ENCODE results near the gene UMPS.

The UMPS gene

DNA sequence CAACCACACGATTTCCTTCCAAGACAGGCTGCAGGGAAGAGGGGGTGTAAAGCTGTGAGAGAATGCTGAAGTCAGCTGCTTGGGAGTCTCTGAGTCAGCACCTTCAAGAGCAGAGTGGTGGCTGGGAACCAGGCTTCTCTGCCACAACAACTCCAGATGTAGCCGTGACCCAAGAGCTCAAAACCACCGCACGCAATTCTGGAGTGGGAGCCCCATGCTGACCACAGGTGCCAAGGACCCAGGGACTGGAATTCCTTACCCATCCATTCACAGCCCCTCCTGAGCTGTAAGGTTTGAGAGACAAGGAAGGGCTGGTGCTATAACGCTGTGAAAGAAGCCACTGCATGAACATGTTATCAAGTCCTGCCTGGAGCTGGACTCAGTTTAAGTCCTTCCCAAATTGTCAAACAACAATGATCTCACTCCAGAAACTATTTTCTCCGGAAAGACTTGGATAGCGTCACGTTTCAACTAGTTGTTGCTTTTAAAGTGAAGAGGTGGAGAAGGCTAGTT, 61.4 kb downstream of the UMPS start:
- TF ChIP-seq, protein P1, sequence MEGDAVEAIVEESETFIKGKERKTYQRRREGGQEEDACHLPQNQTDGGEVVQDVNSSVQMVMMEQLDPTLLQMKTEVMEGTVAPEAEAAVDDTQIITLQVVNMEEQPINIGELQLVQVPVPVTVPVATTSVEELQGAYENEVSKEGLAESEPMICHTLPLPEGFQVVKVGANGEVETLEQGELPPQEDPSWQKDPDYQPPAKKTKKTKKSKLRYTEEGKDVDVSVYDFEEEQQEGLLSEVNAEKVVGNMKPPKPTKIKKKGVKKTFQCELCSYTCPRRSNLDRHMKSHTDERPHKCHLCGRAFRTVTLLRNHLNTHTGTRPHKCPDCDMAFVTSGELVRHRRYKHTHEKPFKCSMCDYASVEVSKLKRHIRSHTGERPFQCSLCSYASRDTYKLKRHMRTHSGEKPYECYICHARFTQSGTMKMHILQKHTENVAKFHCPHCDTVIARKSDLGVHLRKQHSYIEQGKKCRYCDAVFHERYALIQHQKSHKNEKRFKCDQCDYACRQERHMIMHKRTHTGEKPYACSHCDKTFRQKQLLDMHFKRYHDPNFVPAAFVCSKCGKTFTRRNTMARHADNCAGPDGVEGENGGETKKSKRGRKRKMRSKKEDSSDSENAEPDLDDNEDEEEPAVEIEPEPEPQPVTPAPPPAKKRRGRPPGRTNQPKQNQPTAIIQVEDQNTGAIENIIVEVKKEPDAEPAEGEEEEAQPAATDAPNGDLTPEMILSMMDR (IDR thresholded peaks at IDR 0.05; ENCODE audit: insufficient read depth, missing control alignments) = no peak
- no peak for DNase-seq (ENCODE audit: insufficient read length, low spot score)

DNA sequence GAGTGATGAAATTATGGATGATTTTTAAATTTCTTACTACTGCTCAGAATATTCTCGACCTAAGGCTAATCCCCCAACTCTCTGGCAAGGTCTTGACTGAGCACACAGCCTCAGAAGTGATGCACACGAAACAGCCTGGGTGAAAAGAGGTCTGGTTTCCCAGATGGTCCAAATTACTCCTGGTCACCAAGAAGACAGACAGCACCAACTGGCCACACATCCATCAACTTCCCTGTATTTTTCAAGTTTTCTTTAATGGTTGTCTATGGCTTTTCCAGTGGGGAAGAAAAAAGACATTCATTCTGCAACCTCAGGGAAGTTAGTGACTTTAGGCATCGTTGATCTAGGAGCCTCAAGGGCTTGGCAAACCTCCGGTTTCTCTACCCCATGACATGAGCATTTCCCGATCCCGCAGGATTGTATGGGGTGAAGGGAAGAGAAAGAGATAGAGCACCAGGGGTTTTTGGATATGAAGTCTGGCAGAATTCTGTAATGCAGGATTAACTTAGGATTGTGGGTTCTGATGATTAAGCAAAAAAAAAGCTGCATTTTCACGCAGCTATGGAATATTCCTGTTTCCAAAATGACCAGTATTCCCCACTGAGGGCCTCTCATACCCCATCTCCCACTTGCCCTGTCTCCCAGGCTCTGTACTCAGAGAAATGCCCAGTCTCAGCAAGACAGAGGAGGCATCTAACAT, 62.2 kb downstream of the UMPS start:
- FAIRE-seq (no peak), DNase-seq (ENCODE audit: insufficient read length, low spot score) (no peak)
- TF ChIP-seq, protein P1 (IDR thresholded peaks at IDR 0.05; ENCODE audit: insufficient read depth, missing control alignments) = no peak

More for the DNA sequence above, 61.4 kb downstream of the UMPS start:
- no peak for FAIRE-seq

DNA sequence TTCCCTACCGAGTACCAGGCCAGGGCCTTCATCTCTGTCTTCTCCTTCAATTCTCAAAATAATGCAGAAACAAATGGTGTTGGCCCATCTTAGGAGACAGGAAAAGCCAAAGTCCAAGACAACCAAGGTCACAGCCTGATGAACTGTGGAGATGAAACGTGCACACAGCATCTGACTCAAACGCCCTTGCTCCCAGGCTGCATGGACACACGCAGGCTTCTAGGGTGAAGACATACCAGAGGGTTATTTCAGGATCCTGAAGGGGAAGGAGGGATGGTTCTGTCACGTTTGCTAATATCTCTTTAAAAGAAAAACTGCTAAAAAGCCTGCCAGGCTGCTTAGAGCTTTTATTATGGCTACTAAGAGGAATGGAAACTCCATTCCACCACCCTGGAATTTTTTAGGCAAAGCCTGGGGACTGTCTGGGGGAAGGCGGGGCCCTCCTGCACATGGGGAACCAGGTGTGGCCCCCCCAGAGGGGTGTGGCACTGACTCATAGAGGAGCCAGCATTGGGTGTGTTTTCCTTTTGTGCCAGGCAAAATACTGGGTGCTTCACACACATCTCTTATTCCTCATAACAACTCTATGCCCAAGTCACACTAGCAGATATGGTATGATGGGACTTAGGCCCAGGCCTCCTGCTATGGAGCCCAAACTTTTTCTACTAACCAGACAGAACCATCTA, 62.9 kb downstream of the UMPS start:
- TF ChIP-seq, protein P1 (IDR thresholded peaks at IDR 0.05; ENCODE audit: insufficient read depth, missing control alignments) = no peak
- DNase-seq (ENCODE audit: insufficient read length, low spot score) (no peak), FAIRE-seq (no peak)

DNA sequence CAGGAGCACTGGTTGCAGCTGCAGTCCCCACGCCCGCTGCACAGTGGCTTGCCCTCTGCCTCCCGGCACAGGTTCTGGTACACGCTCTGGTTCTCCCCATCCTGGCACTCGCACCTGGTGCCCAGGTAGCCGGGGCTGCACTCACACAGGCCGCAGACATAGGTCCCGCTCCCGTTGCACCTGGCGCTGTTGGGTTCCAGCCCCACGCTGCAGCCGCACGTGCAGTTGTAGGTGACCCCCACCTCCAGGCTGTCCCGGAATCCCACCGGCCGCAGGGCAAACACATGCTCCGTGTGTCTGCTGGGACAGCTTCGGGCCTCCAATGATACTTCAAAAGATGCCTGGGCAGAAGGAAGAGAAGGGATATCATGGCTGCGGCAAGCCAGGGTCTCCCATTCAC, 66.2 kb downstream of the UMPS start:
- FAIRE-seq = no peak
- TF ChIP-seq, protein P1 (IDR thresholded peaks at IDR 0.05; ENCODE audit: insufficient read depth, missing control alignments) = no peak

DNA sequence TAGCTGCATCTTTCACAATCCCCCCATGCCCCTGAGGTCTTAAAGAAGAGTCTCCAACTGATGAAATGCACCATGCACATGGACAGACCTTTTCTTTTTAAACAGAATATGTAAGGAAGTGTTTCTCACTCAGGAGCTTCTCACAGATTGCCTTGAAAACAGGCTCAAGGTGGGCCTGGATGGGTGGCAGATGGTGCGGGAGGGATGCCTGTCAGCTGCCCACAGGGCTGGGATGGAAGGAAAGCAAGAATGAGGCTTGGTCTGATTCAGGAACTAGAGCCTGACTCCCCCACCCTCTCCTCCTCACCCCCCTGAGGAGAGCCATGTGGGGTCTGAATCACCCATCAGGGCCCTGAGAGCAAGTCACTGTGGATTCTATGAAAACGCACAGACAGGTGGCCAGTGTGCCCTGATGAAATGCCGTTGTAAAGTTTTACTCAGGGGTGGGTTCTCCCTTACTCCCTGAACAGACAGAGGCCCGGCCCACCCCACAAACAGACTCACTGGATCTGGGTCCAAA, 67.2 kb downstream of the UMPS start:
- TF ChIP-seq, protein P1 (IDR thresholded peaks at IDR 0.05; ENCODE audit: insufficient read depth, missing control alignments) = no peak
- no peak for DNase-seq (ENCODE audit: insufficient read length, low spot score)
- no peak for FAIRE-seq

More for the DNA sequence above, 66.2 kb downstream of the UMPS start:
- DNase-seq (ENCODE audit: insufficient read length, low spot score) = no peak
